ENCODE results near the gene GMIP. TPM values are rescaled to one million over a fixed set of nuclear protein-coding genes. Genes with fewer than 3 reads are reported as not detected.
A peak's percentile ranks its signal among the peaks of the same experiment; 100 is the strongest.
"Not testable (repeated sequence)": the region's sequence is repeated elsewhere in the genome, so short reads cannot be mapped to it uniquely, and the experiment has no call there.

The GMIP gene
- total RNA-seq, 1 donor from 2014 or later = 37.3 TPM

DNA sequence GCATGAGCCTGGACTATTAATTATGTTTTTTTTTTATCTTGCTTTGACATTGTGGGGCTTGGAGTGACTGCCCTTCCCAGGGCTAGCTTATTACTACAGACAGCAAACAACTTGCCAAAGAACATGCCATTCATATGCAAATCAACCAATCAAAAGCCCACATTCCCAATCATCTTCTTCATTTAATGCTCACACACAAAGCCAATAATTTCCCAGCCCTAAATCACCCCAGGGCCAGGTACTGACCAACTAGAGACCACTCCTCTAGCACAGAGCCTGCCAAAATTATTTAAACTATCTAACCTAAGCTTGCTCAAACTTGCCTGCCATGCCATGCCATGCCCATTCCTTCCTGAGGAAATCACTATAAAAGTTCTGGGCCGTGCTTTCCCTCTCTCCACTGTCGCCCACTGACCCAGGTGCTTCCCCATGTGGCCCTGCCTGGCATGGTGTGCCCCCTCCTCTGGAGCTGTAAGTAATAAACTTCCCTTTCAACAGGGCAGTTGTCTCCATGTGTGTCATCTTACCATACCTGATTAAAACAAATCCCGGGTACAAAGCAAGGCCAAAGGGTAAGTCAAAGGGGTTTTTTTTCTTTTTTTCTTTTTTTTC is 40.6 kb downstream of the GMIP start:
- Histone ChIP-seq H3K4me1 (no peaks in the 10 kb centered on the region), H3K27me3 (no peaks in the 10 kb centered on the region), H3K4me3 (no peak overlapping the region), H3K9me3 (no peaks in the 10 kb centered on the region), H3K36me3 (no peaks in the 10 kb centered on the region), H3K27ac (no peak overlapping the region)
- TF ChIP-seq, protein P1, sequence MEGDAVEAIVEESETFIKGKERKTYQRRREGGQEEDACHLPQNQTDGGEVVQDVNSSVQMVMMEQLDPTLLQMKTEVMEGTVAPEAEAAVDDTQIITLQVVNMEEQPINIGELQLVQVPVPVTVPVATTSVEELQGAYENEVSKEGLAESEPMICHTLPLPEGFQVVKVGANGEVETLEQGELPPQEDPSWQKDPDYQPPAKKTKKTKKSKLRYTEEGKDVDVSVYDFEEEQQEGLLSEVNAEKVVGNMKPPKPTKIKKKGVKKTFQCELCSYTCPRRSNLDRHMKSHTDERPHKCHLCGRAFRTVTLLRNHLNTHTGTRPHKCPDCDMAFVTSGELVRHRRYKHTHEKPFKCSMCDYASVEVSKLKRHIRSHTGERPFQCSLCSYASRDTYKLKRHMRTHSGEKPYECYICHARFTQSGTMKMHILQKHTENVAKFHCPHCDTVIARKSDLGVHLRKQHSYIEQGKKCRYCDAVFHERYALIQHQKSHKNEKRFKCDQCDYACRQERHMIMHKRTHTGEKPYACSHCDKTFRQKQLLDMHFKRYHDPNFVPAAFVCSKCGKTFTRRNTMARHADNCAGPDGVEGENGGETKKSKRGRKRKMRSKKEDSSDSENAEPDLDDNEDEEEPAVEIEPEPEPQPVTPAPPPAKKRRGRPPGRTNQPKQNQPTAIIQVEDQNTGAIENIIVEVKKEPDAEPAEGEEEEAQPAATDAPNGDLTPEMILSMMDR (IDR thresholded peaks at IDR 0.05) = no peak
- ATAC-seq (no peak), DNase-seq (no peak)
- intact Hi-C loops (cut with DNase I) = no loop called here

DNA sequence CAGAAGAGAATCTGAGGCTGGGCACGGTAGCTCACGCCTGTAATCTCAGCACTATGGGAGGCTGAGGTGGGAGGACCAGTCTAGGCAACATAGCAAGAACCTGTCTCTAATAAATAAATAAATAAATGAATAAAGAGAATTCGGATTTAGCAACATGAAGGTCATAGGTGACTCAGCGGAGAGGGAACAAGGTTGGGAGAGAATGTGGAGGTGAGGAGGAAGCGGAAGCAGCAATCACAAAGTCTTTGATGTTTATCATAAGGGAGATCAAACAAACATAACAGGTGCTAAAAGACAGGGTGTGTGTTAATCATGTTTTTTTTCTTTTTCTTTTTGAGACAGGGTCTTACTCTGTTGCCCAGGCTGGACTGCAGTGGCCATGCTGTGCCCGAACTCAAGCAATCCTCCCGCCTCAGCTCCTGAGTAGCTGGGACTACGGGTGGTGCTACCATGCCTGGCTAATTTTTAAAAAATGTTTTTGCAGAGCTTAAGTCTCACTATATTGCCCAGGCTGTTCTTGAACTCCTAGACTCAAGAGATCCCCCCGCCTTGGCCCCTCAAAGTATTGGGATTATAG is 41.2 kb downstream of the GMIP start:
- ATAC-seq = no peak
- H3K9me3 ChIP-seq = no peaks in the 10 kb centered on the region
- TF ChIP-seq, protein P1 (IDR thresholded peaks at IDR 0.05) = no peak
- H3K4me3 ChIP-seq = no peak overlapping the region
- H3K27ac ChIP-seq = no peak overlapping the region
- intact Hi-C loops (cut with DNase I) = no loop called here
- H3K4me1 ChIP-seq = no peaks in the 10 kb centered on the region
- no peak for DNase-seq
- no peaks in the 10 kb centered on the region for H3K36me3 ChIP-seq
- H3K27me3 ChIP-seq = no peaks in the 10 kb centered on the region

DNA sequence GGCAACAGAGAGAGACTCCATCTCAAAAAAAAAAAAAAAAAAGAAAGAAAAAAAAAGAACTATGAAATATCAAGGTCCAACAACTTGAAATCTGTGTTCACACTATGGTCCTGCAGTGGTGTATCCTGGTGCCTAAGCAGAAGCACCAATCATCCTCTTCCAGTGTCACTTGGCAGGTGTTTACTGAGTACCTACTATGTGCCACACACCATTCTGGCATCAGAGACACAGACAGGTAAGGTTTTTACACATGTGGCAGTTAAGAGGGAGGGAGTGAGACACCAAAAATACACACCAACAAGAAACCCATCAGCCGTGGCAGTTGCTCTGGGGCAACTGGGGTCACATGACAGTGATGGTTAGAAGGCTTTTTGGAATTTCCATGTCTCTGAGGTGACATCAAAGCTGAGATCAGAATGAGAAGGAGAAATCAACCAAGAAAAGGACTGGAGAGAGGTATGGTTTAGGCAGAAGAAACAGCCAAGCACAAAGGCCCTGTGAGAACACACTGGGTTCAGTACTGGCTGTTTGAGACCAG is 42.6 kb downstream of the GMIP start:
- no peak overlapping the region for H3K27ac ChIP-seq
- ATAC-seq (no peak), DNase-seq (no peak)
- TF ChIP-seq, protein P1 (IDR thresholded peaks at IDR 0.05) = no peak
- intact Hi-C loops (cut with DNase I) = no loop called here
- no peaks in the 10 kb centered on the region for H3K27me3 ChIP-seq
- H3K36me3 ChIP-seq = no peaks in the 10 kb centered on the region
- H3K9me3 ChIP-seq = no peaks in the 10 kb centered on the region
- H3K4me3 ChIP-seq = no peak overlapping the region
- H3K4me1 ChIP-seq = peaks cover 3% of the 10 kb centered on the region

DNA sequence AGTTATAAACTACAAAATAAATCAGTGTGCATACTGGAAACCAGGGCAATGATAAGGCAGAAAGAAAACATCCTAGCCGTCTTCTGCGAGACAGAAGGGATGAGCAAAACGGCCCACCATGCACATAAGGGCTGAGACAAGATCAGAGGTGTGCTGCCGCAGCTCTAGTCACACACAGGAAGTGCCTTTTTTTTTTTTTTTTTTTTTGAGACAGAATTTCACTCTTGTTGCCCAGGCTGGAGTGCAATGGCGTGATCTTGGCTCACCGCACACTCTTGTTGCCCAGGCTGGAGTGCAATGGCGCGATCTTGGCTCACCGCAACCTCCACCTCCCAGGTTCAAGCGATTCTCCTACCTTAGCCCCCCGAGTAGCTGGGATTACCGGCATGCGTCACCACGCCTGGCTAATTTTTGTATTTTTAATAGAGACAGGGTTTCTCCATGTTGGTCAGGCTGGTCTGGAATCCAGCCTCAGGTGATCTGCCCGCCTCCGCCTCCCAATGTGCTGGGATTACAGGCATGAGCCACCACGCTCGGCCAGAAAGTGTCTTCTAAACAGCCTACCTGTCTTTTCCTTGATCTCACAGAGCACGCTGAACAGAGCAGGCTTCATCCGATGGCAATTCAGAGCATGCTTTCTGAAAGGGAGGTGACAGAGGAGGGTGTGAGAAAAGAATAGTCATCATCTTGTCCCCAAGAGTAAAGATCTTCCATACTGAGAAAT is 44.6 kb downstream of the GMIP start:
- peak overlapping the region; percentile 65 for H3K27ac ChIP-seq
- H3K4me3 ChIP-seq = not testable (repeated sequence)

DNA sequence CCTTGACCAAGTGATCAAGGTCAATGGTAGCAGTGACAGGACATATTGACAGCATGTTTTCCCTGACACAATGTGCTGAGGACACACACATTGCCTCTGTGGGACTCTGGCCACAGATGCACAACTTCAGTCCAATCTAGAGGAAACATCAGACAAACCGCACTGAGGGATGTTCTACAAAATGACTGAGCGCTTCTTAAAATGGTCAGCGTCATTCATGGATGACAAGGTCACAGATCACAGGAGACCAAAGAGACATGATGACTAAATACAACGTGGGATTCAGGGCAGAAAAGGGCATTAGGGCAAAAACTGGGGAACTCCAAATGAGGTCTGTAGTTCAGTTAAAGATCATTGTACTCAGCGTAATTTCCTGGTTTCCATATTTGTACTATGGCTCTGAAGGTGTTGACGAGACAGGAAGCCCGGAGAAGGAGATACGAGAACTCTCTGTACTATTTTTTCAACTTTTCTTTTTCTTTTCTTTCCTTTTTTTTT is 45.6 kb downstream of the GMIP start:
- ATAC-seq = no peak
- Histone ChIP-seq H3K36me3 (no peaks in the 10 kb centered on the region), H3K4me1 (peaks cover 20% of the 10 kb centered on the region), H3K9me3 (no peaks in the 10 kb centered on the region), H3K27ac (peak overlapping the region; percentile 14), H3K27me3 (no peaks in the 10 kb centered on the region), H3K4me3 (no peak overlapping the region)
- DNase-seq = no peak
- TF ChIP-seq, protein P1 (IDR thresholded peaks at IDR 0.05) = no peak
- intact Hi-C loops (cut with DNase I) = no loop called here

More for the DNA sequence above, 44.6 kb downstream of the GMIP start:
- DNase-seq; H3K9me3 ChIP-seq; H3K27me3 ChIP-seq; ATAC-seq; H3K36me3 ChIP-seq; intact Hi-C loops (cut with DNase I): not testable (repeated sequence)
- H3K4me1 ChIP-seq = peaks cover 20% of the 10 kb centered on the region

Data from upper lobe of right lung (tissue), 1 donor.